ENCODE data around the gene DAB1.

Gene DAB1

GRCh38 chr1:57329937-57330336 is 93.9 kb downstream of the DAB1 start:
- Histone ChIP-seq H3K27ac (ENCODE audit: poor library complexity, severe bottlenecking) (no peak overlapping the region), H3K4me1 (ENCODE audit: insufficient read depth, poor library complexity, severe bottlenecking) (no peaks in the 10 kb centered on the region), H3K27me3 (ENCODE audit: insufficient read depth, poor library complexity, severe bottlenecking) (peaks cover 6% of the 10 kb centered on the region), H3K4me3 (ENCODE audit: severe bottlenecking) (no peak overlapping the region), H3K9me3 (ENCODE audit: severe bottlenecking) (no peaks in the 10 kb centered on the region), H3K36me3 (ENCODE audit: low read depth) (no peaks in the 10 kb centered on the region)
- DNase-seq (ENCODE audit: low spot score) = no peak
- no peak for ATAC-seq (ENCODE audit: low read depth)
- no peak for TF ChIP-seq CTCF (IDR thresholded peaks at IDR 0.05; ENCODE audit: poor library complexity, severe bottlenecking)

- DNase-seq (ENCODE audit: low spot score) (no peak), ATAC-seq (ENCODE audit: low read depth) (no peak)
- Histone ChIP-seq H3K36me3 (ENCODE audit: low read depth) (no peaks in the 10 kb centered on the region), H3K9me3 (ENCODE audit: severe bottlenecking) (no peaks in the 10 kb centered on the region), H3K4me3 (ENCODE audit: severe bottlenecking) (no peak overlapping the region), H3K27ac (ENCODE audit: poor library complexity, severe bottlenecking) (no peak overlapping the region), H3K4me1 (ENCODE audit: insufficient read depth, poor library complexity, severe bottlenecking) (no peaks in the 10 kb centered on the region), H3K27me3 (ENCODE audit: insufficient read depth, poor library complexity, severe bottlenecking) (peaks cover 6% of the 10 kb centered on the region)
- no peak for TF ChIP-seq CTCF (IDR thresholded peaks at IDR 0.05; ENCODE audit: poor library complexity, severe bottlenecking)
Observed at GRCh38 chr1:57329001-57329527, 94.8 kb downstream of the DAB1 start.

- no peak for ATAC-seq (ENCODE audit: low read depth)
- no peak for DNase-seq (ENCODE audit: low spot score)
- no peak for TF ChIP-seq CTCF (IDR thresholded peaks at IDR 0.05; ENCODE audit: poor library complexity, severe bottlenecking)
- Histone ChIP-seq H3K9me3 (ENCODE audit: severe bottlenecking) (no peaks in the 10 kb centered on the region), H3K4me3 (ENCODE audit: severe bottlenecking) (no peak overlapping the region), H3K4me1 (ENCODE audit: insufficient read depth, poor library complexity, severe bottlenecking) (no peaks in the 10 kb centered on the region), H3K27ac (ENCODE audit: poor library complexity, severe bottlenecking) (no peak overlapping the region), H3K36me3 (ENCODE audit: low read depth) (no peaks in the 10 kb centered on the region), H3K27me3 (ENCODE audit: insufficient read depth, poor library complexity, severe bottlenecking) (peaks cover 6% of the 10 kb centered on the region)
Observed at GRCh38 chr1:57327946-57328345, 95.9 kb downstream of the DAB1 start.

- DNase-seq (ENCODE audit: low spot score) (no peak), ATAC-seq (ENCODE audit: low read depth) (no peak)
- H3K27ac ChIP-seq (ENCODE audit: poor library complexity, severe bottlenecking) = no peak overlapping the region
- H3K4me1 ChIP-seq (ENCODE audit: insufficient read depth, poor library complexity, severe bottlenecking) = no peaks in the 10 kb centered on the region
- no peaks in the 10 kb centered on the region for H3K36me3 ChIP-seq (ENCODE audit: low read depth)
- TF ChIP-seq CTCF (IDR thresholded peaks at IDR 0.05; ENCODE audit: poor library complexity, severe bottlenecking) = no peak
- no peaks in the 10 kb centered on the region for H3K9me3 ChIP-seq (ENCODE audit: severe bottlenecking)
- H3K4me3 ChIP-seq (ENCODE audit: severe bottlenecking) = no peak overlapping the region
- H3K27me3 ChIP-seq (ENCODE audit: insufficient read depth, poor library complexity, severe bottlenecking) = peaks cover 6% of the 10 kb centered on the region
Observed at GRCh38 chr1:57327336-57327735, 96.5 kb downstream of the DAB1 start.

- DNase-seq (ENCODE audit: low spot score) (no peak), ATAC-seq (ENCODE audit: low read depth) (no peak)
- Histone ChIP-seq H3K27me3 (ENCODE audit: insufficient read depth, poor library complexity, severe bottlenecking) (peaks cover 10% of the 10 kb centered on the region), H3K27ac (ENCODE audit: poor library complexity, severe bottlenecking) (no peak overlapping the region), H3K9me3 (ENCODE audit: severe bottlenecking) (no peaks in the 10 kb centered on the region), H3K4me1 (ENCODE audit: insufficient read depth, poor library complexity, severe bottlenecking) (no peaks in the 10 kb centered on the region), H3K36me3 (ENCODE audit: low read depth) (no peaks in the 10 kb centered on the region), H3K4me3 (ENCODE audit: severe bottlenecking) (no peak overlapping the region)
- no peak for TF ChIP-seq CTCF (IDR thresholded peaks at IDR 0.05; ENCODE audit: poor library complexity, severe bottlenecking)
Observed at GRCh38 chr1:57325536-57325935, 98.3 kb downstream of the DAB1 start.
